GM12892 (cell line): ENCODE data around the gene KCNC1.

Source experiments
- POLR2A ChIP-seq: IDR thresholded peaks from 2 replicates; pipeline ENCODE4 v1.6.1; 2011; ENCODE audit warnings: low read depth, low read length, control low read depth
- POLR2AphosphoS5 ChIP-seq: IDR thresholded peaks from 2 replicates; pipeline ENCODE4 v1.6.1; 2011; ENCODE audit warnings: low read depth, low read length, control low read depth
- TAF1 ChIP-seq: IDR thresholded peaks from 2 replicates; pipeline ENCODE4 v1.6.1; 2011; ENCODE audit warnings: low read depth, mild to moderate bottlenecking, control low read depth, low read length, borderline replicate concordance

- TF ChIP-seq POLR2AphosphoS5 = no peak
- TF ChIP-seq POLR2A = no peak
- no peak for TF ChIP-seq TAF1
Measured at GRCh38 chr11:17734418-17734911, at the start of gene KCNC1.
